Esophagus squamous epithelium (tissue), 5 donors: Measurements from ENCODE around the gene ATP6V0C. TPM values are rescaled to one million over a fixed set of nuclear protein-coding genes. Genes with fewer than 3 reads are reported as not detected.

Experiments used
- DNase-seq: peaks from one replicate; lab custom pipeline; 2025; lab: John Stamatoyannopoulos, UW
- H3K27ac ChIP-seq, 4 donors: fragments of 200-600 bp; sonication (generic); one replicate each; pipeline ENCODE4 v1.5.1; 2016 to 2019; ENCODE audit warnings: mild to moderate bottlenecking in 1 of 4
- H3K27me3 ChIP-seq, 4 donors: fragments of 200-600 bp; sonication (generic); 1 replicate in 3 of 4; 2 replicates in 1 of 4; pipeline versions ENCODE4 v1.5.1 to v1.6.0; 2017 to 2021; ENCODE audit warnings: antibody characterized with exemption in 1 of 4
- H3K36me3 ChIP-seq, 3 donors: fragments of 200-600 bp; sonication (generic); one replicate each; pipeline ENCODE4 v1.5.1; 2016 to 2019
- H3K4me1 ChIP-seq, 3 donors: fragments of 200-600 bp; sonication (generic); one replicate each; pipeline ENCODE4 v1.5.1; 2017 to 2019
- H3K4me3 ChIP-seq, 4 donors: fragments of 200-600 bp; sonication (generic); 1 replicate in 3 of 4; 2 replicates in 1 of 4; pipeline ENCODE4 v1.5.1; 2016 to 2019; ENCODE audit warnings: mild to moderate bottlenecking in 2 of 4, moderate library complexity in 1 of 4
- H3K9me3 ChIP-seq, 3 donors: fragments of 200-600 bp; sonication (generic); one replicate each; pipeline ENCODE4 v1.5.1; 2016 to 2019
- POLR2A ChIP-seq, 4 donors: fragments of 450-650 bp; IDR thresholded peaks; one replicate each; pipeline ENCODE4 v1.6.1; 2017; ENCODE audit warnings: antibody characterized with exemption in 4 of 4, mild to moderate bottlenecking in 4 of 4, moderate library complexity in 3 of 4
- WGBS, 2 donors: methylation state at CpG; one replicate each; pipeline ENCODE4 v1.1.5; 2018; 5-methylcytosine and 5-hydroxymethylcytosine counted together
- intact Hi-C: fragments of 100-400 bp; cut with DNase I; formaldehyde crosslinking; loops from one replicate; pipeline ENCODE4 v1.15.0; 2022
- total RNA-seq, 4 donors: library from RNA; depleted of rRNA; stranded (reverse); fragments of >200 nt; gene quantifications; one replicate each; pipeline ENCODE4 v1.1.0, GENCODE V29; 2016
- TF ChIP-seq, protein P1 (sequence below), 6 experiments: fragments of 450-650 bp in 4 of 6; fragments of 200-600 bp in 2 of 6; sonication (generic) in 2 of 6; IDR thresholded peaks; one replicate each; pipeline ENCODE4 v1.5.1; 2016 to 2019; ENCODE audit warnings: antibody characterized with exemption in 6 of 6, mild to moderate bottlenecking in 4 of 6, moderate library complexity in 4 of 6
- donor health status: DM: yes; HTN: yes; CAD: no.

ATP6V0C gene
- total RNA-seq: 100 to 1,000 TPM in 2 of 4 donors, 10 to 100 TPM in 2; 70.8 to 196 (median 125) TPM

DNA sequence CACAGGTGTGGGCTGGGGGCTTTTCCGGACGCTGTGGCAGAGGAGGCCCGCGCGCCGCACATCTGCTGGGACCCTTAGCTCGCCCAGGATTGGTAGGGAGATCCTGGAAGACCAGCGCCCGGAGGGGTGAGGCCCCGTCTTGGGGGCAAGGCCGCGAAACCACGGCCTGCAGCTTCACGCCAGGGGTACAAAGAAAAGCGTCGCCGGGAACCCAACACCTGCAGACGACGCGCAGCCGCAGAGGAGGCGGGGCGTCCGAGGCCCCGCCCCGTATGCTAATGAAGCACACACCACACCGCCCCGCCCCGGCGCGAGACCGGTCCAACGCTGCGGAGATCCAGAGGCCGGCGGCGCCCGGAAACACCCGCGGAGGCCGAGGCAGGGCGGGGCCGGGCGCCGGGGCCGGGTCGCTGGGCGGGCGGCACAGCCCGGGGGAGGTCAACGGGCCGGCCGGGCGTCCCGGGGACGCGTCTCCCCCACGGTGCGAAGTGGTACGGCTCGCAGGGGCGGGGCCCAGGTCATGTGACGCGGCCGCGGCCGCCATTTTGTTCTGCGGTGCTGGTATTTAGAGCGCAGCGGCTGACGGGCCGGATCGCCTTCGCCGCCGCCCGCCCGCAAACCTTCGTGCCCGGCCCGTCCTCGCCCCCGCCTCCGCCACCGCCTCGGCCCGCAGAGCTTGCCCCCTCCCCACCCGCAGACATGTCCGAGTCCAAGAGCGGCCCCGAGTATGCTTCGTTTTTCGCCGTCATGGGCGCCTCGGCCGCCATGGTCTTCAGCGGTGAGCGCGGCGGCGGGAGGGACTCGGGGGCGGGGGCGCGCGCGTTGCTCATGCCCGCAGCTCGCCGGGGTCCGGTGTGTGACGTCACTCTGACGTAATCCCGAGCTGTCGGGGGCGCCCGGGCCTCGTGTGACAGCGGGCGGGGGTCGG is at the start of gene ATP6V0C:
Gene ATP6V0C, plus strand, starts transcription at position 548 of the 928 bp plus-strand sequence. Its CDS starts 152 bp downstream, at position 700.
- H3K36me3 ChIP-seq: peaks cover 0 to 11% (median 0%) of the 10 kb centered on the region in 3 donors
- peak in 3 of 4 donors; percentile 68 to 95 (median 90) for TF ChIP-seq POLR2A (IDR thresholded peaks at IDR 0.05)
- TF ChIP-seq, protein P1, sequence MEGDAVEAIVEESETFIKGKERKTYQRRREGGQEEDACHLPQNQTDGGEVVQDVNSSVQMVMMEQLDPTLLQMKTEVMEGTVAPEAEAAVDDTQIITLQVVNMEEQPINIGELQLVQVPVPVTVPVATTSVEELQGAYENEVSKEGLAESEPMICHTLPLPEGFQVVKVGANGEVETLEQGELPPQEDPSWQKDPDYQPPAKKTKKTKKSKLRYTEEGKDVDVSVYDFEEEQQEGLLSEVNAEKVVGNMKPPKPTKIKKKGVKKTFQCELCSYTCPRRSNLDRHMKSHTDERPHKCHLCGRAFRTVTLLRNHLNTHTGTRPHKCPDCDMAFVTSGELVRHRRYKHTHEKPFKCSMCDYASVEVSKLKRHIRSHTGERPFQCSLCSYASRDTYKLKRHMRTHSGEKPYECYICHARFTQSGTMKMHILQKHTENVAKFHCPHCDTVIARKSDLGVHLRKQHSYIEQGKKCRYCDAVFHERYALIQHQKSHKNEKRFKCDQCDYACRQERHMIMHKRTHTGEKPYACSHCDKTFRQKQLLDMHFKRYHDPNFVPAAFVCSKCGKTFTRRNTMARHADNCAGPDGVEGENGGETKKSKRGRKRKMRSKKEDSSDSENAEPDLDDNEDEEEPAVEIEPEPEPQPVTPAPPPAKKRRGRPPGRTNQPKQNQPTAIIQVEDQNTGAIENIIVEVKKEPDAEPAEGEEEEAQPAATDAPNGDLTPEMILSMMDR (IDR thresholded peaks at IDR 0.05): peak in 1 of 6 experiments; percentile 13
- peak; percentile 77 for DNase-seq
- H3K27me3 ChIP-seq: no peaks in the 10 kb centered on the region
- no peaks in the 10 kb centered on the region for H3K9me3 ChIP-seq
- intact Hi-C loops: no loop called here
- peak within 1 kb of the TSS; percentile 89 to 94 (median 91) for H3K4me3 ChIP-seq
- WGBS, 2 donors: 0% methylated on average over 15 to 19 of the region's 122 CpGs
- peak within 1 kb of the TSS; percentile 97 to 100 (median 98) for H3K27ac ChIP-seq
- peaks cover 46 to 65% (median 48%) of the 10 kb centered on the region in 3 donors for H3K4me1 ChIP-seq

- no peak for TF ChIP-seq POLR2A (IDR thresholded peaks at IDR 0.05)
- TF ChIP-seq, protein P1 (IDR thresholded peaks at IDR 0.05): no peak
- Histone ChIP-seq H3K27ac (no peak overlapping the region), H3K4me1 (peaks cover 20 to 40% (median 28%) of the 10 kb centered on the region in 3 donors), H3K27me3 (peaks cover 0 to 25% (median 0%) of the 10 kb centered on the region in 4 donors), H3K36me3 (no peaks in the 10 kb centered on the region), H3K4me3 (no peak overlapping the region), H3K9me3 (no peaks in the 10 kb centered on the region)
- WGBS, 2 donors: no CpG with 5 or more reads among the region's 12 CpGs
- intact Hi-C loops: no loop called here
- DNase-seq: no peak
Measured at GRCh38 chr16:2464333-2464732, 49.4 kb upstream of the ATP6V0C start.

DNA sequence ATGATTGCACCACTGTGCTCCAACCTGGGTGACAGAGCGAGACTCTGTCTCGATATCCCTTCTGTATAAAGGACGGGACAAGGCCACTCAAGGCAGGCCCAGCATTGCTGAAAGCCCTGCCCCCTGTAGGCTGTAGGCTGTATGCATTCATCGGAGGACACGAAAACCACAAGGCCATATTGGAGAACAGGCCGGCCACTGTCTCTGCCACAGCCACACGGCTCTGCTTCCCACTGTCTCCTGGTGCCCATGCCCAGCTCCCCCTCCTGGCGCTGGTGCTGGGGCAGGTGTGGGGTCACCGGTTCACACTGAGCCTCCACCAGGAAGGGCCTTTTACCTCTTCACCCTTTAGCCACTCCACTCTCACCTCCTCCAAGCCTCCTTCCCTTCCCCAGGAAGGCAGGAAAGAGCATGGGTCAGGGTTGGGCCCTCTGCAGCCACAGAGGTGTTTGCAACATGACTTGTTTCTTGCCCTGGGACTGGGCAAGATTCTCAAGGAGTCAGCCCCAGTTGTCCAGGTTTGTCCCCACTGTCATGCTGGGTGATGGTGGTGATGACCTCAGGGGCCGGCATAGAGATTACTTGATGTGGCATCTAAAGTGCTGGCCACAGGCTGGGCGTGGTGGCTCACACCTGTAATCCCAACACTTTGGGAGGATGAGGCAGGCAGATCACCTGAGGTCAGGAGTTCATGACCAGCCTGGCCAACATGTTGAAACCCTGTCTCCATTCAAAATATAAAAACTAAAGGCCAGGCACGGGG is 47.9 kb upstream of the ATP6V0C start:
- no peak for DNase-seq
- peaks cover 14 to 40% (median 23%) of the 10 kb centered on the region in 3 donors for H3K4me1 ChIP-seq
- no peaks in the 10 kb centered on the region for H3K9me3 ChIP-seq
- no peak for TF ChIP-seq POLR2A (IDR thresholded peaks at IDR 0.05)
- TF ChIP-seq, protein P1 (IDR thresholded peaks at IDR 0.05): no peak
- 90 to 93% methylated on average over 3 to 9 of the region's 12 CpGs for WGBS, 2 donors
- H3K27ac ChIP-seq: no peak overlapping the region
- intact Hi-C loops: no loop called here
- no peaks in the 10 kb centered on the region for H3K36me3 ChIP-seq
- peaks cover 0 to 40% (median 5%) of the 10 kb centered on the region in 4 donors for H3K27me3 ChIP-seq
- no peak overlapping the region for H3K4me3 ChIP-seq

GRCh38 chr16:2466667-2467527 is 46.9 kb upstream of the ATP6V0C start:
- Histone ChIP-seq H3K27ac (peak overlapping the region in 1 of 4 donors; percentile 54), H3K4me1 (peaks cover 19 to 49% (median 33%) of the 10 kb centered on the region in 3 donors), H3K27me3 (peaks cover under 1 to 51% (median 11%) of the 10 kb centered on the region in 4 donors), H3K4me3 (peak overlapping the region in 2 of 4 donors; percentile 61 to 73), H3K36me3 (no peaks in the 10 kb centered on the region), H3K9me3 (no peaks in the 10 kb centered on the region)
- TF ChIP-seq, protein P1 (IDR thresholded peaks at IDR 0.05): no peak
- TF ChIP-seq POLR2A (IDR thresholded peaks at IDR 0.05): no peak
- no peak for DNase-seq
- intact Hi-C loops: no loop called here
- 71 to 77% methylated on average over 14 to 23 of the region's 29 CpGs for WGBS, 2 donors
